ENCODE measurements around the gene INIP. TPM values are rescaled to one million over a fixed set of nuclear protein-coding genes. Genes with fewer than 3 reads are reported as not detected.

Gene INIP
- total RNA-seq, 1 experiment from 2014 or later, result 24.5 TPM

DNA sequence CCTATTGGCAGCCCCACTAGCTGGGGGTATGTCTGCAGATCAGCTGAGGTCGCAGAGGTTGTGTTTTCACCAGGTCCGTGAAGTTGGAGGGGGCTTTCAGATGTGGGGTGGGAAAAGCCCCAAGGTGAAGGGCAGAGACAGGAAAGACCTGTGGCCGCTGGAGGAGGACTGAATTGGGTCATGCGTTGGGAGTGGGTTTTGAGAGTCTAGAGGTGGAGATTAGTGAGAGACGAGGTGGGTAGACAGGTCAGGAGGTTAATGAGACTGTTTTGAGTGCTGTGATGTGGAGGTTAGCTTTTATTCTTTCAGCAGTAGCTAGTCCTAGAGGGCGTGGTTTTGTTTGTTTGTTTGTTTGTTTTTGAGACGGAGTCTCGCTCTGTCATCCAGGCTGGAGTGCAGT is 42.9 kb upstream of the INIP start:
- Histone ChIP-seq H2BK120ac (ENCODE audit: low read depth, low read length, poor library complexity, severe bottlenecking) (no peak overlapping the region), H3K18ac (ENCODE audit: insufficient read length, low read depth, low read length) (no peak overlapping the region), H4K91ac (ENCODE audit: insufficient read length, low read depth, low read length) (no peak overlapping the region), H3K9me3 (ENCODE audit: control insufficient read depth, low read depth, low read length) (no peaks in the 10 kb centered on the region), H3K23ac (ENCODE audit: insufficient read length, low read depth, low read length) (no peak overlapping the region), H4K5ac (ENCODE audit: insufficient read length, low read depth, low read length) (no peak overlapping the region), H2BK15ac (ENCODE audit: low read depth, low read length) (no peak overlapping the region), H3K27me3 (ENCODE audit: insufficient read depth, low read length) (no peaks in the 10 kb centered on the region), H2AFZ (ENCODE audit: low read length) (no peak overlapping the region), H2BK20ac (ENCODE audit: low read depth, low read length, poor library complexity, severe bottlenecking) (no peak overlapping the region), H3K79me1 (ENCODE audit: insufficient read depth, low read depth, low read length, poor library complexity, severe bottlenecking) (no peaks in the 10 kb centered on the region), H3T11ph (ENCODE audit: low read length) (no peak overlapping the region), H2BK5ac (ENCODE audit: insufficient read length, low read length) (no peak overlapping the region), H2AK5ac (ENCODE audit: insufficient read length, low read length) (no peak overlapping the region), H3K9ac (ENCODE audit: extremely low read depth, insufficient read length, low read length) (no peak overlapping the region), H3K27ac (ENCODE audit: insufficient read length, low read depth, low read length) (no peak overlapping the region), H3K79me2 (ENCODE audit: insufficient read depth, low read length) (no peaks in the 10 kb centered on the region), H3K4ac (ENCODE audit: low read depth, low read length) (no peak overlapping the region), H3K23me2 (ENCODE audit: insufficient read length, low read depth, low read length, poor library complexity, severe bottlenecking) (no peaks in the 10 kb centered on the region), H3K4me1 (ENCODE audit: insufficient read depth, low read length) (no peaks in the 10 kb centered on the region; the same call in 1 of the 2 replicates), H3K14ac (ENCODE audit: insufficient read depth, low read length) (no peak overlapping the region), H4K20me1 (ENCODE audit: control insufficient read depth, insufficient read depth, insufficient read length) (no peaks in the 10 kb centered on the region), H4K8ac (replicated peaks; ENCODE audit: insufficient read length, low read depth, low read length) (no peak overlapping the region), H2BK12ac (ENCODE audit: insufficient read length, low read depth, low read length) (no peak overlapping the region), H3K56ac (ENCODE audit: insufficient read length, low read depth, low read length) (no peak overlapping the region), H3K4me2 (ENCODE audit: insufficient read depth, insufficient read length, low read length) (no peak overlapping the region)
- Mint-ChIP-seq H3K9me3 (no peaks in the 10 kb centered on the region), H3K27me3 (ENCODE audit: low read depth) (no peaks in the 10 kb centered on the region), H3K27ac (peak overlapping the region in 1 of 3 experiments; percentile 70; a peak in 1 of 7 replicates), H3K4me3 (no peak overlapping the region), H3K36me3 (ENCODE audit: insufficient read depth in 1 of 3, low read depth in 3 of 3) (no peaks in the 10 kb centered on the region), H3K4me1 (peaks cover 15 to 16% of the 10 kb centered on the region in 2 experiments)
- no peak for DNase-seq
- no CpG with 5 or more reads among the region's 8 CpGs for WGBS (ENCODE audit: extremely low coverage, insufficient read length, low lambda C conversion rate)
- TF ChIP-seq, protein P1, sequence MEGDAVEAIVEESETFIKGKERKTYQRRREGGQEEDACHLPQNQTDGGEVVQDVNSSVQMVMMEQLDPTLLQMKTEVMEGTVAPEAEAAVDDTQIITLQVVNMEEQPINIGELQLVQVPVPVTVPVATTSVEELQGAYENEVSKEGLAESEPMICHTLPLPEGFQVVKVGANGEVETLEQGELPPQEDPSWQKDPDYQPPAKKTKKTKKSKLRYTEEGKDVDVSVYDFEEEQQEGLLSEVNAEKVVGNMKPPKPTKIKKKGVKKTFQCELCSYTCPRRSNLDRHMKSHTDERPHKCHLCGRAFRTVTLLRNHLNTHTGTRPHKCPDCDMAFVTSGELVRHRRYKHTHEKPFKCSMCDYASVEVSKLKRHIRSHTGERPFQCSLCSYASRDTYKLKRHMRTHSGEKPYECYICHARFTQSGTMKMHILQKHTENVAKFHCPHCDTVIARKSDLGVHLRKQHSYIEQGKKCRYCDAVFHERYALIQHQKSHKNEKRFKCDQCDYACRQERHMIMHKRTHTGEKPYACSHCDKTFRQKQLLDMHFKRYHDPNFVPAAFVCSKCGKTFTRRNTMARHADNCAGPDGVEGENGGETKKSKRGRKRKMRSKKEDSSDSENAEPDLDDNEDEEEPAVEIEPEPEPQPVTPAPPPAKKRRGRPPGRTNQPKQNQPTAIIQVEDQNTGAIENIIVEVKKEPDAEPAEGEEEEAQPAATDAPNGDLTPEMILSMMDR (conservative IDR thresholded peaks at IDR 0.05), result no peak

Measured in H9 (cell line).